ENCODE measurements around the gene SH3PXD2A.

Gene SH3PXD2A

GRCh38 chr10:103568505-103568904 lies 286.9 kb downstream of the SH3PXD2A start:
- TF ChIP-seq ZBTB6 (tag by site-specific recombination; IDR thresholded peaks at IDR 0.05) (no peak), BCL6B (tag by site-specific recombination; IDR thresholded peaks at IDR 0.05) (no peak), IKZF3 (tag by site-specific recombination; IDR thresholded peaks at IDR 0.05) (no peak), GLIS2 (tag by site-specific recombination; IDR thresholded peaks at IDR 0.05) (no peak), ZNF600 (tag by site-specific recombination; IDR thresholded peaks at IDR 0.05) (no peak), ZNF561 (tag by site-specific recombination; IDR thresholded peaks at IDR 0.05; ENCODE audit: borderline replicate concordance) (no peak), ZNF121 (tag by site-specific recombination; IDR thresholded peaks at IDR 0.05) (no peak), ZNF239 (tag by site-specific recombination; IDR thresholded peaks at IDR 0.05) (no peak), ZNF37A (tag by site-specific recombination; IDR thresholded peaks at IDR 0.05) (no peak), ZNF624 (tag by site-specific recombination; IDR thresholded peaks at IDR 0.05) (no peak)
- ChIA-PET POLR2A (no interaction called here), CTCF (interaction anchor here (0.9 kb wide), 1 partner anchor 9 kb away, joined by 4 read pairs; no protein-coding TSS in a partner anchor)
- no peaks in the 10 kb centered on the region for H3K4me1 ChIP-seq (ENCODE audit: control insufficient read depth, insufficient read depth, low read length)
- no peak overlapping the region for H3K27ac ChIP-seq (ENCODE audit: extremely low read depth, low read depth, low read length)
- H3K36me3 ChIP-seq (ENCODE audit: control insufficient read depth in 2 of 2, insufficient read depth in 1 of 2, low read length in 2 of 2), result no peaks in the 10 kb centered on the region
- no peaks in the 10 kb centered on the region for H3K9me3 ChIP-seq (ENCODE audit: control insufficient read depth, insufficient read depth, low read depth, low read length)
- no peak overlapping the region for H3K4me3 ChIP-seq (ENCODE audit: low read depth, low read length)

GRCh38 chr10:103566536-103566935 lies 288.8 kb downstream of the SH3PXD2A start:
- CTCF ChIA-PET, result interaction anchor here (0.6 to 3.6 kb wide), 6 partner anchors 15 to 76 kb away, joined by 3 to 41 read pairs (median 4); partner anchors contain the start of gene NEURL1
- Histone ChIP-seq H3K4me1 (ENCODE audit: control insufficient read depth, insufficient read depth, low read length) (no peaks in the 10 kb centered on the region), H3K4me3 (ENCODE audit: low read depth, low read length) (no peak overlapping the region), H3K27ac (ENCODE audit: extremely low read depth, low read depth, low read length) (no peak overlapping the region), H3K9me3 (ENCODE audit: control insufficient read depth, insufficient read depth, low read depth, low read length) (no peaks in the 10 kb centered on the region), H3K36me3 (ENCODE audit: control insufficient read depth in 2 of 2, insufficient read depth in 1 of 2, low read length in 2 of 2) (no peaks in the 10 kb centered on the region)
- POLR2A ChIA-PET, result no interaction called here
- TF ChIP-seq ZNF16 (tag by site-specific recombination; IDR thresholded peaks at IDR 0.05; ENCODE audit: low read depth) (no peak), ZNF843 (tag by site-specific recombination; IDR thresholded peaks at IDR 0.05) (no peak), PBX3 (CRISPR knock-in tag; IDR thresholded peaks at IDR 0.05) (no peak), BCL6B (tag by site-specific recombination; IDR thresholded peaks at IDR 0.05) (no peak), KLF17 (tag by site-specific recombination; IDR thresholded peaks at IDR 0.05) (no peak), KLF1 (tag by site-specific recombination; IDR thresholded peaks at IDR 0.05) (no peak), ZFP3 (tag by site-specific recombination; IDR thresholded peaks at IDR 0.05; ENCODE audit: low read depth) (no peak)
